ENCODE results near the gene GPR25.

GPR25 gene

DNA sequence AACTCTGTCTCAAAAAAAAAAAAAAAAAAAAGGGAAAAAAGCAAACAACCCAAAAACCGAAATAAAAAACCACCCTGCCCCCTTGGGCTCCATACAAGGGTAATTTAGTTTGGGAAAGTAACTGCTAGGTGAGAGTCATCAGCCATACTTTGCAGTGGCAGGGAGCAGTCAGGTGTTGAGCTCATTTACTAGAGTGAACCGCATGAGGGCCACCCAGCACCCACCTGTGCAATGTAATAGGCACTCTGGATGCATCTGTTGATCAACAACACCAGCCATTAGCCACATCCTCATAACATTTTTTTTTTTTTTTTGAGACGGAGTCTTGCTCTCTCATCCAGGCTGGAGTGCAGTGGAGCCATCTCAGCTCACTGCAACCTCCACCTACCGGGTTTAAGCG is 31.0 kb downstream of the GPR25 start:
- DNase-seq (ENCODE audit: low read depth in 1 of 2, low spot score in 1 of 2) = no peak
- Histone ChIP-seq H3K27me3 (ENCODE audit: insufficient read depth, poor library complexity, severe bottlenecking) (no peaks in the 10 kb centered on the region), H3K27ac (replicated peaks) (no peak overlapping the region), H3K4me3 (replicated peaks; ENCODE audit: insufficient read depth, low read length) (no peak overlapping the region)
- TF ChIP-seq, protein P1, sequence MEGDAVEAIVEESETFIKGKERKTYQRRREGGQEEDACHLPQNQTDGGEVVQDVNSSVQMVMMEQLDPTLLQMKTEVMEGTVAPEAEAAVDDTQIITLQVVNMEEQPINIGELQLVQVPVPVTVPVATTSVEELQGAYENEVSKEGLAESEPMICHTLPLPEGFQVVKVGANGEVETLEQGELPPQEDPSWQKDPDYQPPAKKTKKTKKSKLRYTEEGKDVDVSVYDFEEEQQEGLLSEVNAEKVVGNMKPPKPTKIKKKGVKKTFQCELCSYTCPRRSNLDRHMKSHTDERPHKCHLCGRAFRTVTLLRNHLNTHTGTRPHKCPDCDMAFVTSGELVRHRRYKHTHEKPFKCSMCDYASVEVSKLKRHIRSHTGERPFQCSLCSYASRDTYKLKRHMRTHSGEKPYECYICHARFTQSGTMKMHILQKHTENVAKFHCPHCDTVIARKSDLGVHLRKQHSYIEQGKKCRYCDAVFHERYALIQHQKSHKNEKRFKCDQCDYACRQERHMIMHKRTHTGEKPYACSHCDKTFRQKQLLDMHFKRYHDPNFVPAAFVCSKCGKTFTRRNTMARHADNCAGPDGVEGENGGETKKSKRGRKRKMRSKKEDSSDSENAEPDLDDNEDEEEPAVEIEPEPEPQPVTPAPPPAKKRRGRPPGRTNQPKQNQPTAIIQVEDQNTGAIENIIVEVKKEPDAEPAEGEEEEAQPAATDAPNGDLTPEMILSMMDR (IDR thresholded peaks at IDR 0.05; ENCODE audit: insufficient read depth, low read length) = no peak
- TF ChIP-seq, protein P2, sequence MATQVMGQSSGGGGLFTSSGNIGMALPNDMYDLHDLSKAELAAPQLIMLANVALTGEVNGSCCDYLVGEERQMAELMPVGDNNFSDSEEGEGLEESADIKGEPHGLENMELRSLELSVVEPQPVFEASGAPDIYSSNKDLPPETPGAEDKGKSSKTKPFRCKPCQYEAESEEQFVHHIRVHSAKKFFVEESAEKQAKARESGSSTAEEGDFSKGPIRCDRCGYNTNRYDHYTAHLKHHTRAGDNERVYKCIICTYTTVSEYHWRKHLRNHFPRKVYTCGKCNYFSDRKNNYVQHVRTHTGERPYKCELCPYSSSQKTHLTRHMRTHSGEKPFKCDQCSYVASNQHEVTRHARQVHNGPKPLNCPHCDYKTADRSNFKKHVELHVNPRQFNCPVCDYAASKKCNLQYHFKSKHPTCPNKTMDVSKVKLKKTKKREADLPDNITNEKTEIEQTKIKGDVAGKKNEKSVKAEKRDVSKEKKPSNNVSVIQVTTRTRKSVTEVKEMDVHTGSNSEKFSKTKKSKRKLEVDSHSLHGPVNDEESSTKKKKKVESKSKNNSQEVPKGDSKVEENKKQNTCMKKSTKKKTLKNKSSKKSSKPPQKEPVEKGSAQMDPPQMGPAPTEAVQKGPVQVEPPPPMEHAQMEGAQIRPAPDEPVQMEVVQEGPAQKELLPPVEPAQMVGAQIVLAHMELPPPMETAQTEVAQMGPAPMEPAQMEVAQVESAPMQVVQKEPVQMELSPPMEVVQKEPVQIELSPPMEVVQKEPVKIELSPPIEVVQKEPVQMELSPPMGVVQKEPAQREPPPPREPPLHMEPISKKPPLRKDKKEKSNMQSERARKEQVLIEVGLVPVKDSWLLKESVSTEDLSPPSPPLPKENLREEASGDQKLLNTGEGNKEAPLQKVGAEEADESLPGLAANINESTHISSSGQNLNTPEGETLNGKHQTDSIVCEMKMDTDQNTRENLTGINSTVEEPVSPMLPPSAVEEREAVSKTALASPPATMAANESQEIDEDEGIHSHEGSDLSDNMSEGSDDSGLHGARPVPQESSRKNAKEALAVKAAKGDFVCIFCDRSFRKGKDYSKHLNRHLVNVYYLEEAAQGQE (IDR thresholded peaks at IDR 0.05; ENCODE audit: insufficient replicate concordance, low read depth) = no peak
- TF ChIP-seq SPI1 (IDR thresholded peaks at IDR 0.05; ENCODE audit: borderline replicate concordance, low read depth) (no peak), POLR2AphosphoS5 (IDR thresholded peaks at IDR 0.05; ENCODE audit: low read depth) (no peak), GABPA (IDR thresholded peaks at IDR 0.05; ENCODE audit: low read depth) (no peak)

DNA sequence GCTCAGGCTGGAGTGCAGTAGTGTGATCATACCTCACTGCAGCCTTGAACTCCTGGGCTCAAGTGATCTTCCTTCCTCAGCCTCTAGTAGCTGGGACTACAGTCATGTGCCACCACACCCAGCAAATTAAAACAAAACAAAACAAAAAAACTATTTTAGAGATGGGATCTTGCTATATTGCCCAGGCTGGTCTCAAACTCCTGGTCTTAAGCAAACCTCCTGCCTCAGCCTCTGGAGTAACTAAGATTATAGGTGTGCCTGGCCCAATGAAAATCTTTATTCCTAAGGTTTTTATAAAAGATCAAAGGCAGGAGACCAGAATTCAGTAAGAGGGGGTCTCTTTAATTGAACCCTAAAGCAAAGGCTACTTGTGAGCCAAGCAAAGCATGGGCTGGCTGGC is 32.0 kb downstream of the GPR25 start:
- Histone ChIP-seq H3K27me3 (ENCODE audit: insufficient read depth, poor library complexity, severe bottlenecking) (no peaks in the 10 kb centered on the region), H3K27ac (replicated peaks) (peak overlapping the region; percentile 42), H3K4me3 (replicated peaks; ENCODE audit: insufficient read depth, low read length) (no peak overlapping the region)
- DNase-seq (ENCODE audit: low read depth in 1 of 2, low spot score in 1 of 2) = no peak
- TF ChIP-seq SPI1 (IDR thresholded peaks at IDR 0.05; ENCODE audit: borderline replicate concordance, low read depth) = no peak
- TF ChIP-seq, protein P2 (IDR thresholded peaks at IDR 0.05; ENCODE audit: insufficient replicate concordance, low read depth) = no peak
- TF ChIP-seq, protein P1 (IDR thresholded peaks at IDR 0.05; ENCODE audit: insufficient read depth, low read length) = no peak
- TF ChIP-seq POLR2AphosphoS5 (IDR thresholded peaks at IDR 0.05; ENCODE audit: low read depth) = no peak
- no peak for TF ChIP-seq GABPA (IDR thresholded peaks at IDR 0.05; ENCODE audit: low read depth)

DNA sequence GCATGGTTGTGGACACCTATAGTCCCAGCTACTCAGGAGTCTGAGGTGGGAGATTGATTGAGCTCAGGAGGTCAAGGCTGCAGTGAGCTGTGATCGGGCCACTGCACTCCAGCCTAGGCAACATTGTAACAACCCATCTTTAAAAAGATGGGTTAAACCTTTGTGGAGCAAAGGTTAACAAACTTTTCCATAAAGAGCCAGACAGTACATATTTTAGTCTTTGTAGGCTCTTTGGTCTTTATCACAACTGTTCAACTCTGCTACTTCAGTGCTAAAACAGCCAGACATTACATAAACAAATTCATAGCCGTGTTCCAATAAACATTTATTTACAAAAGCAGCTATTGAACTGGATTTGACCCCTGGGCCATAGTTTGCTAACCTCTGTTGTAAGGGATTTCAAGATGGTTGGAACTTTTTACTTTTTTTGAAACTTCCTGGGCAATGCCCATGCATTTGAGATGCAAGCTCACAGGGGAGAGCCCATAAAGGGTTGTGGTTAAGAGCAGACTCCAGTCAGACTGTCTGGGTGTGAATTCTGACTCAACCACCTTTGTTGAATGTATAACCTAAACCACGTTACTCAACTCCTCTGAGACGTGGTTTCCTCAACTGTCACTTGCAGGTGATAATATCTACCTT is 32.8 kb downstream of the GPR25 start:
- TF ChIP-seq POLR2AphosphoS5 (IDR thresholded peaks at IDR 0.05; ENCODE audit: low read depth) = 0 out of 2 replicates have a peak, but pooled peaks have one; percentile 39
- TF ChIP-seq, protein P2 (IDR thresholded peaks at IDR 0.05; ENCODE audit: insufficient replicate concordance, low read depth) = no peak
- DNase-seq (ENCODE audit: low read depth in 1 of 2, low spot score in 1 of 2) = peak in 1 of 2 experiments; percentile 85
- H3K27ac ChIP-seq (replicated peaks) = peak overlapping the region; percentile 55
- no peak overlapping the region for H3K4me3 ChIP-seq (replicated peaks; ENCODE audit: insufficient read depth, low read length)
- no peaks in the 10 kb centered on the region for H3K27me3 ChIP-seq (ENCODE audit: insufficient read depth, poor library complexity, severe bottlenecking)

Data from HL-60 (cell line).